Thyroid gland (tissue), 4 donors: ENCODE data around the gene GABRE. TPM values are rescaled to one million over a fixed set of nuclear protein-coding genes. Genes with fewer than 3 reads are reported as not detected.

Source experiments
- DNase-seq, 2 donors: peaks; one replicate each; pipeline ENCODE4 v3.0.0-alpha.2; 2019
- H3K27ac ChIP-seq, 3 donors: fragments of 200-600 bp; sonication (generic); 1 replicate in 2 of 3; 2 replicates in 1 of 3; pipeline ENCODE4 v1.5.1; 2016 to 2019; ENCODE audit warnings: mild to moderate bottlenecking in 1 of 3, moderate library complexity in 1 of 3
- H3K27me3 ChIP-seq: fragments of 200-600 bp; sonication (generic); one replicate; pipeline ENCODE4 v1.5.1; 2019
- H3K36me3 ChIP-seq, 2 donors: fragments of 200-600 bp; sonication (generic); one replicate each; pipeline ENCODE4 v1.5.1; 2016 to 2019
- H3K4me1 ChIP-seq, 2 donors: fragments of 200-600 bp; sonication (generic); one replicate each; pipeline ENCODE4 v1.5.1; 2017 to 2019
- H3K4me3 ChIP-seq, 3 donors: fragments of 200-600 bp; sonication (generic); replicated peaks in 1 of 3; 1 replicate in 2 of 3; 2 replicates in 1 of 3; pipeline ENCODE4 v1.5.1; 2016; ENCODE audit warnings: mild to moderate bottlenecking in 1 of 3
- H3K9me3 ChIP-seq: fragments of 200-600 bp; sonication (generic); one replicate; pipeline ENCODE4 v1.5.1; 2017
- CTCF ChIP-seq, 6 experiments: fragments of 200-600 bp in 3 of 6; fragments of 450-650 bp in 3 of 6; sonication (generic) in 3 of 6; IDR thresholded peaks; one replicate each; pipeline ENCODE4 v1.5.1; 2016 to 2019; ENCODE audit warnings: antibody characterized with exemption in 6 of 6, mild to moderate bottlenecking in 2 of 6, inconsistent platforms in 1 of 6, moderate library complexity in 1 of 6
- POLR2A ChIP-seq, 2 donors: fragments of 450-650 bp; IDR thresholded peaks; one replicate each; pipeline ENCODE4 v1.6.1; 2017; ENCODE audit warnings: antibody characterized with exemption in 2 of 2, mild to moderate bottlenecking in 2 of 2, moderate library complexity in 1 of 2
- WGBS, 2 donors: methylation state at CpG; one replicate each; pipeline ENCODE4 v1.1.5; 2017; 5-methylcytosine and 5-hydroxymethylcytosine counted together
- intact Hi-C: fragments of 100-400 bp; cut with DNase I; formaldehyde crosslinking; loops from one replicate; pipeline ENCODE4 v1.15.1; 2023
- total RNA-seq, 4 donors: library from RNA; depleted of rRNA; stranded (reverse); fragments of >200 nt; gene quantifications; one replicate each; pipeline ENCODE4 v1.2.3, GENCODE V29; 2016

GABRE gene
- total RNA-seq = 10 to 100 TPM; 39.5 to 73.5 (median 43.1) TPM

- peak within 1 kb of the TSS; percentile 20 to 48 (median 39) for H3K4me3 ChIP-seq
- DNase-seq = peak; percentile 65 to 66
- peak within 1 kb of the TSS; percentile 63 to 75 (median 66) for H3K27ac ChIP-seq
- no peaks in the 10 kb centered on the region for H3K9me3 ChIP-seq
- peaks cover 0 to 3% of the 10 kb centered on the region in 2 donors for H3K4me1 ChIP-seq
- TF ChIP-seq POLR2A (IDR thresholded peaks at IDR 0.05) (peak in 1 of 2 donors; percentile 75), CTCF (IDR thresholded peaks at IDR 0.05) (no peak)
- WGBS, 2 donors = 21% methylated on average over 2 of the region's 90 CpGs; no CpG with 5 or more reads in 1 of the 2 donors
- H3K27me3 ChIP-seq = no peaks in the 10 kb centered on the region
- no peaks in the 10 kb centered on the region for H3K36me3 ChIP-seq
- intact Hi-C loops = no loop called here
Observed at GRCh38 chrX:151974336-151975227, at the start of gene GABRE. Gene GABRE, minus strand, starts transcription at chrX:151974676. Its CDS starts 51 bp downstream, at chrX:151974625.

GRCh38 chrX:152020888-152021287 lies 46.4 kb upstream of the GABRE start:
- 93 to 96% methylated on average over 3 of the region's 3 CpGs for WGBS, 2 donors
- no peak overlapping the region for H3K27ac ChIP-seq
- DNase-seq = no peak
- H3K4me3 ChIP-seq = no peak overlapping the region
- no peaks in the 10 kb centered on the region for H3K27me3 ChIP-seq
- TF ChIP-seq POLR2A (IDR thresholded peaks at IDR 0.05) = no peak
- TF ChIP-seq CTCF (IDR thresholded peaks at IDR 0.05) = no peak
- H3K4me1 ChIP-seq = no peaks in the 10 kb centered on the region
- no peaks in the 10 kb centered on the region for H3K9me3 ChIP-seq
- H3K36me3 ChIP-seq = no peaks in the 10 kb centered on the region
- intact Hi-C loops = no loop called here

GRCh38 chrX:151999813-152000212 lies 25.3 kb upstream of the GABRE start:
- Histone ChIP-seq H3K4me1 (no peaks in the 10 kb centered on the region), H3K27ac (no peak overlapping the region), H3K36me3 (no peaks in the 10 kb centered on the region), H3K4me3 (no peak overlapping the region), H3K9me3 (no peaks in the 10 kb centered on the region), H3K27me3 (no peaks in the 10 kb centered on the region)
- intact Hi-C loops = no loop called here
- no peak for DNase-seq
- TF ChIP-seq POLR2A (IDR thresholded peaks at IDR 0.05) (no peak), CTCF (IDR thresholded peaks at IDR 0.05) (no peak)
- 96 to 98% methylated on average over 5 of the region's 5 CpGs for WGBS, 2 donors

GRCh38 chrX:151997539-151997938 lies 23.1 kb upstream of the GABRE start:
- Histone ChIP-seq H3K36me3 (no peaks in the 10 kb centered on the region), H3K4me1 (no peaks in the 10 kb centered on the region), H3K9me3 (no peaks in the 10 kb centered on the region), H3K27me3 (no peaks in the 10 kb centered on the region), H3K27ac (no peak overlapping the region), H3K4me3 (no peak overlapping the region)
- no peak for TF ChIP-seq POLR2A (IDR thresholded peaks at IDR 0.05)
- TF ChIP-seq CTCF (IDR thresholded peaks at IDR 0.05) = no peak
- DNase-seq = no peak
- intact Hi-C loops = no loop called here
- WGBS, 2 donors = 96 to 100% methylated on average over 1 of the region's 1 CpG

GRCh38 chrX:151996347-151996746 lies 21.9 kb upstream of the GABRE start:
- no peak for TF ChIP-seq POLR2A (IDR thresholded peaks at IDR 0.05)
- no peak for TF ChIP-seq CTCF (IDR thresholded peaks at IDR 0.05)
- intact Hi-C loops = no loop called here
- Histone ChIP-seq H3K27ac (no peak overlapping the region), H3K9me3 (no peaks in the 10 kb centered on the region), H3K4me3 (no peak overlapping the region), H3K4me1 (no peaks in the 10 kb centered on the region), H3K27me3 (no peaks in the 10 kb centered on the region), H3K36me3 (no peaks in the 10 kb centered on the region)
- WGBS, 2 donors = 53 to 58% methylated on average over 5 of the region's 5 CpGs
- no peak for DNase-seq
